ENCODE measurements around the gene DNAJA3.

Gene DNAJA3

DNA sequence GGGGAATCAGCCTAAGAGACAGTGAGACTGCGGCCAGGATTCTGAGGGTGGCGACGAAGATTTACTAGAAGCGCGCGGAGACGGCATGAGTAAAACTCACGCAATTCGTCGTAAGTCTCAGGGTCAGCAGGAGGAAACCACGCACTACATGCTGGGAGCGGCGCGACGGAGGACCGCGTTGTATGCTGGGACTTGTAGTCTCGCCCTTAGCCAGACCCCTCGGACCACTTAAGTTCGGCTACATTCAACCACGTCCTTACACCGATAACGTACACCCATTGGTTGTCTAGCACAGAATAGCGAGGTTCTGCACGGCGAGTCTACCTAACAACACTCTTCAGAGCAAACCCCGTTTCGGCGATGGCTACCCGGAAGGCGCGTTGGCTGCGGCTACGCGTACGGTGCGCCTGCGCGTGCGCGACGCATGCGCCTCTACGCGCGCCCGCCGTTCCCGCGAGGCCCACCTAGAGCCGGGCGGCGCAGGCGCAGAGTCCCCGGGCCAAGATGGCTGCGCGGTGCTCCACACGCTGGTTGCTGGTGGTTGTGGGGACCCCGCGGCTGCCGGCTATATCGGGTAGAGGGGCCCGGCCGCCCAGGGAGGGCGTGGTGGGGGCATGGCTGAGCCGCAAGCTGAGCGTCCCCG, at the start of gene DNAJA3:
DNAJA3 (plus strand) TSS at position 491 of the 643 bp plus-strand sequence; CDS start at position 505, 14 bp downstream.
- DNase-seq (ENCODE audit: low read depth): peak; percentile 91

DNA sequence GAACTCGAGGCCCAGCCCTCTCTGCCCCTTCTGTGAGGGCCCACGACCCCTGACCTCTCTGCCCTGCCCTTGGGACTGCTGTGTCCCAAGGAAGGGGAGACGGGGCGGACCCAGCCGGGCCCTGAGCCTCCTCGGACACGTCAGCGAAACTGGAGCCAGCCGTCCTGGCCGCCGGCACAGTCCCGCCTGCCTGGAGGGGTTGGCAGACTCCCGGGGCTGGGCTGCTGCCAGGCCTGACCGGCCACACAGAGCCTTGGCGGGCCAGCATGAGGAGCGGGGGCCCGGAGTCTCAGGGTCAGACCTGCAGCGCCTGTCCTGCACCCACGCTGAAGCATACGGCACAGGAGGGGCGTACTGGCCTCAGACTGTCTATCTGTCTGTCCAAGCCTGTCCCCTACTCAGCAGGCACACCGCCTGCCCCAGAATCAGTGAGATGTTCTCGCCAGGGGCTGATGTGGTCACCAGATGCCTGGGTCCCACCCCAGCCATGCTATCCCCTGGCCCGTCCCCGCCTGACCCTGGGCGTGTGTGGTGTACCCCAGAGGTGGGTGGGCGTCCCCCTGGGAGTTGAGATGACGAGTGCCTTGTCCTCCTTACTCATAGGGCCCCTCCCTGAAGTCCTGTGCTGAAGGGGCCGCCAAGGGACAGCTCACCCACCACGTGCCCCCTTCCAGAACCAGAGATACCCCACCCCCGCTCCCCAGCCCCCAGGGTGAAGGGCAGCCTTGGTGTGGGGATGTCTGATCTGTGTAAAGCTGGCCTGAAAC, 49.4 kb upstream of the DNAJA3 start:
- DNase-seq (ENCODE audit: low read depth): no peak

DNA sequence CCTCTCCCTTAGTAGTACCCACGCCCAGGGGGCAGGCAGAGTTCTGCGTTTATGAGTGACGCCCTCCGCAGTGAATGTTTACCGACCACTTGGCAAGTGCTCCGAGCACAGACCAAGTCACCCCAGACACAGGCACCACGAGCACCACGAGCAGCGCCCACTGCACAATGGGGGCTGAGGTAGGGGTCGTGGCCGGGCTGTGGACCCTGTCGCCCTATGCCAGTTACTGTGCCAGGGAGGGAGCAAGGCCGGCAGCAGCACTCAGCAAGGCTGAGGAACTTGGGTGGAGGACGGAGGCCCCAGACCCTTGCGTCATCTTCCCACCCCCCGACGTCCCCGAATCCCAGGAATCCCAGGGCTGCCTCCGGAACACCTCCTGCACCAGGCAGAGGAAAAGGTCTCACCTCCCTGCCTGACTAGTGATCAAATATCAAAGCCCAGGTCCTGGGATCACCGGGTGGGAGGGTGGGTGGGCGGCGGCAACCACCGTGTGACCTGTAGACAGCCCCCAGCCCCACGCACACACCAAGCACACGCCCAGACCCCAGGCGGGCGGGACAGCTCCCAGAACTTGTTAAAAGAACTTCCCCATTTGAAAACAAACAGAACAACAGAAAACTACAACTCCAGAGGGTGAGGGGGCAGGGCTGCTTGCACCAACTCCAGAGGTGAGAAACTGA, 48.6 kb upstream of the DNAJA3 start:
- no peak for DNase-seq (ENCODE audit: low read depth)

DNA sequence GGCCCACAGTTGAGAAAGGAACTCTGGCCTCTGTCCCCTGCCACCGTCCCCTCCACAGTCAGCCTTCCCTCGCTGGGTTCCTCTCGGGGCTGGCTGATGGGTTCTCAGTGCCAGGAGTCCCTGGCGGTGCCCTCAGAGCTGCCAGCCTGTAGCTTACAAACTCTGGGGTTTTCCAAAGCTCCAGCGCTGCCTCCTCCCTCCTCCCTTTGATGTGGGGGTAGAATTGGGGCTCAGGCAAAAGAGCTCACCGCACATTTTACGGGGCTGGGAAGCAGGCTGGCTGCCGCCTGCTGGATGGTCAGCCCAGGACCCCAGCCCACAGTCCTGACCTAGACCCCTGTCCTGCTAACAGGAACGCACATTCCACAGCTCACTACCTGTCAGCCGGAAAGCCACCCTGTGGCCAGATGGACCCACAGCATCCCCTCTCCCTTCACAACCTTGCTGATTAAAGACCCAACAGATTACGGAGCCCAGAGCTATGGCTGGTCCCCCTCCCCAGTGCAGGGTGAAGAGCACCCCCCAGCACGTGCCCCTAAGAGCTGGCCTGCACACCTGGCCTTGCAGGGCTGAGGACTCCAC, 48.0 kb upstream of the DNAJA3 start:
- no peak for DNase-seq (ENCODE audit: low read depth)

DNA sequence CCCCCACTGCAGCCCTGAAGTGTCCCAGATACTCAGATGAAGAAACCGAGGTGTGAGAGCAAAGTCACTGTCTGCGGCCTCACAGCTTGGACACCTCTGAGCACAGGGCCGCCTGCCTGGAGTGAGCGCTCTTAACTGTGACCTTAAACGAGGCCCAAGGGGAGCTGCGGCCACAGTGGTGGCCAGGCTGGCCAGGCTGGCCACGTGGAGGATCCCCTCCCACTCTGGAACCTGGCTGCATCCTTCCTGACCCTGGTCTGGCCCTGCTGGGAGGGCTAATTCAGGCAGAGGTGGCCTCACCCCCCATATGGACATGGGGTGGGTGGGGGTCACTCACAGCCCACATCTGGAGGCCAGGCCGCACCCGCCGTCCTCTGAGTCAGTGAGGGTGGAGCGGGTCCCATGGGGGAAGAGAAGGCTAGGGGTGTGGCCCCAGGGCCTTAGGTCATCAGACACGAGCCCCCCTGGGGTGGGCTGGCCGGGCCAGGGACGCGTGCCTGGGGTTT, 47.5 kb upstream of the DNAJA3 start:
- DNase-seq (ENCODE audit: low read depth): no peak

DNA sequence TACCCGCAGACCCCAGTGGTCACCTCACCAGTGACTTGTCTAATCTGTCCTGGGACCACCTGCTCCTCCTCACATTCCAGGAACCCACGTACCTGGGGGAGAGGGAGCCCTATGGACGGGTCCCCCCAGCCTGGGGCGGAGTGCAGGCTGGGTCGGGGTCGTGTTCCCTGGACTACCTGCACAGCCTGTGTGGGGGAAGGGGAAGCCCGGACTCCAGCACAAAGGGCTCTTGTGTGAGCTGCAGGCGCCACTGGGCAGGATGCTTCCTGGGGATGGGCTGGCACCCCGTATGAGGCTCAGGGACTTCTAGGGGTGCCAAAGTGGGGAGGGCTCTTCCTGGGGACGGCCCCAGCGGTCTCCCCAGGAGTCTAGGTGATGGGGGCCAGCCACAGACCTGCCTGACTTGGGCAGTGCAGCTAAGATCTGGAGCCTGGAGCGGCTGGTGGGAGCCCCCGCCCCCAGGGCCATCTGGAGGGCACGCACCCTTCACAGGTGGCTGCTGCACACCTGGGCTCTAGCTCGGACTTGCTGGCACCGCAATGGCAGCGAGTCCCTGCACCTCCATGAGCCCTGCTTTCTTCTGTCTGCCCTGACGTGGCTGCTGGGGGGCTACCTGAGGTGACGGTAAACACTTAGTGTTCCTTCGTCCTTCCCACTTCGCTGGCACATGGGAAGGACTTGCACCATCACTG, 46.5 kb upstream of the DNAJA3 start:
- no peak for DNase-seq (ENCODE audit: low read depth)

DNA sequence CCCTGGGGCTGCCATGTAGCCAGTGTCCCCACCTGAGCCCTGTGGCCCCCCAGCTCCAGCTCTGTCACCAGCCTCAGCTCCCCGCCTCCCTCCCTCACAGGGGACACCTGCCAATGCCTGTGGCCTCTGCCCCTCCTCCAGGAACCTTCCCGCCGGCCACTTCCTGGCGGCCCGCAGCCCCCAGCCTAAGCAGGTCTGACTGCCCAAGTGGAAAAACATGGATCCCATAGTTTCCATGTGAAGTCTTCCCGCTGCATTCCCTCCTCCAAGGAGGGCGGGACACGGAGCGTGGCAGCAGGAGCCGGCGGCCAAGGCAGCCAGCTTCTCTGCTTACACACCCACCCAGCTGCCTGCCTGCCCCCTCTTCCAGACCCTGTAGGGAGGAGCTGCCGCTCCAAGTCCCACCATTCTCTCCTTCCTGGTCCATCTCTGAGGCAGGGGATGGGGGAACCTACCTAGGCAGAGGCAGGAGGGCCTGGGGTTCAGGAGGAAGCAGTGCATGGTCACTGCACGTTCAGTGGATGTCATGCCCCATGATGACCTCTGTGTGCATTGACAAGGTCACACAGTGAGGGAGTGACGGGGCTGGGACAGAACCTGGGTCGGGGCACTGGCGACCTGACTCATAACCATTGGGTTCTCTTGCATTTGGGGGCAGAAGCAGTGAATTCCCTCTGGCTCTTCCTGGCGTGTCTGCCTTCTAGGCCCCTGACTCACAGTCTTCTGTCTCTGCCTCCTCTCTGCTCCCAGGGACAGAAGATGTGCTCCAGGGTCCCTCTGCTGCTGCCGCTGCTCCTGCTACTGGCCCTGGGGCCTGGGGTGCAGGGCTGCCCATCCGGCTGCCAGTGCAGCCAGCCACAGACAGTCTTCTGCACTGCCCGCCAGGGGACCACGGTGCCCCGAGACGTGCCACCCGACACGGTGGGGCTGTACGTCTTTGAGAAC, 45.3 kb upstream of the DNAJA3 start:
- no peak for DNase-seq (ENCODE audit: low read depth)

DNA sequence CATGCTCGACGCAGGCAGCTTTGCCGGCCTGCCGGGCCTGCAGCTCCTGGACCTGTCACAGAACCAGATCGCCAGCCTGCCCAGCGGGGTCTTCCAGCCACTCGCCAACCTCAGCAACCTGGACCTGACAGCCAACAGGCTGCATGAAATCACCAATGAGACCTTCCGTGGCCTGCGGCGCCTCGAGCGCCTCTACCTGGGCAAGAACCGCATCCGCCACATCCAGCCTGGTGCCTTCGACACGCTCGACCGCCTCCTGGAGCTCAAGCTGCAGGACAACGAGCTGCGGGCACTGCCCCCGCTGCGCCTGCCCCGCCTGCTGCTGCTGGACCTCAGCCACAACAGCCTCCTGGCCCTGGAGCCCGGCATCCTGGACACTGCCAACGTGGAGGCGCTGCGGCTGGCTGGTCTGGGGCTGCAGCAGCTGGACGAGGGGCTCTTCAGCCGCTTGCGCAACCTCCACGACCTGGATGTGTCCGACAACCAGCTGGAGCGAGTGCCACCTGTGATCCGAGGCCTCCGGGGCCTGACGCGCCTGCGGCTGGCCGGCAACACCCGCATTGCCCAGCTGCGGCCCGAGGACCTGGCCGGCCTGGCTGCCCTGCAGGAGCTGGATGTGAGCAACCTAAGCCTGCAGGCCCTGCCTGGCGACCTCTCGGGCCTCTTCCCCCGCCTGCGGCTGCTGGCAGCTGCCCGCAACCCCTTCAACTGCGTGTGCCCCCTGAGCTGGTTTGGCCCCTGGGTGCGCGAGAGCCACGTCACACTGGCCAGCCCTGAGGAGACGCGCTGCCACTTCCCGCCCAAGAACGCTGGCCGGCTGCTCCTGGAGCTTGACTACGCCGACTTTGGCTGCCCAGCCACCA, 44.4 kb upstream of the DNAJA3 start:
- no peak for DNase-seq (ENCODE audit: low read depth)

DNA sequence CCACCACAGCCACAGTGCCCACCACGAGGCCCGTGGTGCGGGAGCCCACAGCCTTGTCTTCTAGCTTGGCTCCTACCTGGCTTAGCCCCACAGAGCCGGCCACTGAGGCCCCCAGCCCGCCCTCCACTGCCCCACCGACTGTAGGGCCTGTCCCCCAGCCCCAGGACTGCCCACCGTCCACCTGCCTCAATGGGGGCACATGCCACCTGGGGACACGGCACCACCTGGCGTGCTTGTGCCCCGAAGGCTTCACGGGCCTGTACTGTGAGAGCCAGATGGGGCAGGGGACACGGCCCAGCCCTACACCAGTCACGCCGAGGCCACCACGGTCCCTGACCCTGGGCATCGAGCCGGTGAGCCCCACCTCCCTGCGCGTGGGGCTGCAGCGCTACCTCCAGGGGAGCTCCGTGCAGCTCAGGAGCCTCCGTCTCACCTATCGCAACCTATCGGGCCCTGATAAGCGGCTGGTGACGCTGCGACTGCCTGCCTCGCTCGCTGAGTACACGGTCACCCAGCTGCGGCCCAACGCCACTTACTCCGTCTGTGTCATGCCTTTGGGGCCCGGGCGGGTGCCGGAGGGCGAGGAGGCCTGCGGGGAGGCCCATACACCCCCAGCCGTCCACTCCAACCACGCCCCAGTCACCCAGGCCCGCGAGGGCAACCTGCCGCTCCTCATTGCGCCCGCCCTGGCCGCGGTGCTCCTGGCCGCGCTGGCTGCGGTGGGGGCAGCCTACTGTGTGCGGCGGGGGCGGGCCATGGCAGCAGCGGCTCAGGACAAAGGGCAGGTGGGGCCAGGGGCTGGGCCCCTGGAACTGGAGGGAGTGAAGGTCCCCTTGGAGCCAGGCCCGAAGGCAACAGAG, 43.5 kb upstream of the DNAJA3 start:
- DNase-seq (ENCODE audit: low read depth): no peak

DNA sequence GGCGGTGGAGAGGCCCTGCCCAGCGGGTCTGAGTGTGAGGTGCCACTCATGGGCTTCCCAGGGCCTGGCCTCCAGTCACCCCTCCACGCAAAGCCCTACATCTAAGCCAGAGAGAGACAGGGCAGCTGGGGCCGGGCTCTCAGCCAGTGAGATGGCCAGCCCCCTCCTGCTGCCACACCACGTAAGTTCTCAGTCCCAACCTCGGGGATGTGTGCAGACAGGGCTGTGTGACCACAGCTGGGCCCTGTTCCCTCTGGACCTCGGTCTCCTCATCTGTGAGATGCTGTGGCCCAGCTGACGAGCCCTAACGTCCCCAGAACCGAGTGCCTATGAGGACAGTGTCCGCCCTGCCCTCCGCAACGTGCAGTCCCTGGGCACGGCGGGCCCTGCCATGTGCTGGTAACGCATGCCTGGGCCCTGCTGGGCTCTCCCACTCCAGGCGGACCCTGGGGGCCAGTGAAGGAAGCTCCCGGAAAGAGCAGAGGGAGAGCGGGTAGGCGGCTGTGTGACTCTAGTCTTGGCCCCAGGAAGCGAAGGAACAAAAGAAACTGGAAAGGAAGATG, 42.8 kb upstream of the DNAJA3 start:
- no peak for DNase-seq (ENCODE audit: low read depth)

DNA sequence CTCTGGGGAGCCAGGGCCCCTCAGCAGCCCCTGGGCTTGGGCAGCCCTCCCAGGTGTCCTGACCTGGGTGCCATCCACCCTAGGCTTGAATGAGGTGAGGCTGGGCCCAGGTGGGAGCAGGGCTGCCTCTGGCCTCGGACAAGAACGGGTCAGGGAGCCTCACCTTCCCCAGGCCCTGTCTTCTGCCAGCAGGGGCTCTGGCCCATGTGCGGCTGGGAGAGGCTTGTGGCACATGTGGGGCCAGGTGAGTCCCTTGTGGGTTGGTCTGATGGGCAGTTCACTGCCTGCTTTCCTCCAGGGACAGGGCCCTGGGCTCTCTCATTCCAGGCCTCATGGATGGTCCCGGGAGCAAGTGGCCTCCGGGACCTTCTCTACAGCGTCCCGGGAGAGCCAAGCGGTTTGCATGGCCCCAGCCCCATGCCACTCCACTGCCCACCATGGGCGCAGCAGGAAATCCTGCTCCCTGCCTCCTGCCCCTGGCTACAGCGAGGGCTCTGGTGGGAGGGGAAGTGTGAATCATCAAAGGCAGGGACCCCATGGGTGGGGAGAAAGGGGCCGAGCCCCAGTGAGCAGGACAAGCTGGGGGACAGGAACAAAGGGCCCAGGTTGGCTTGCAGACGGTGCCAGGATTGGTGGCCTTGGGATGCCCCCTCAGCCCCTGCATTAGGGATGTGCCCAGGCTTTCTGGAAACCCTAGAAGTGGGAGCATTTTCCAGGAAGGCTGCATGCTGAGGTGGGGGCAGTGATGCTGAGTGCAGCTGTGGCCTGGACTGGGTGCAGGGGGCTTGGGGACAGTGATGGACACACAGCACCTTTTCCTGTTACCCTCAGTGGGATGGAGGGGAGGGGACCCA, 41.9 kb upstream of the DNAJA3 start:
- DNase-seq (ENCODE audit: low read depth): no peak

DNA sequence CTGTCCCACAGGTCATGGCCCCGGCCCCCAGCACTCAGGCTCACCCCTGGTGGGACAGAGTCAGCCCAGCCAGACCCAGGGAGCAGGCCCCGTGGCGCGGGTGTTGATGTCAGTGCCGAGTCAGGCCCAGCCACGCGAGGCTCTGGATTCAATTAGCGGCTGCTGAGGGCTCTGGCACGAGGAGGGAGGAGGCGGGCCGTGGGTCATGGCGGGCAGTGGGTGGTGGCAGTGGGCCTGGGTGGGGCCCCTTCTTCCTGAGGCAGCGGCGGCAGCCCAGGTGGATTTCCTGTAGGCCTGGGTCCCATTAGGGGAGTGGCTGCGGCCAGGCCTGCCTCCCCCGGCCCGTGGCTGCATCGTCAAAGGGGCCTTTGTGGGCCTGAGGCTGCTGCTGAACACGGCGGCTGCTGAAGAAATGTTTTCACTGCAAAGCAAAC, 41.1 kb upstream of the DNAJA3 start:
- DNase-seq (ENCODE audit: low read depth): no peak

DNA sequence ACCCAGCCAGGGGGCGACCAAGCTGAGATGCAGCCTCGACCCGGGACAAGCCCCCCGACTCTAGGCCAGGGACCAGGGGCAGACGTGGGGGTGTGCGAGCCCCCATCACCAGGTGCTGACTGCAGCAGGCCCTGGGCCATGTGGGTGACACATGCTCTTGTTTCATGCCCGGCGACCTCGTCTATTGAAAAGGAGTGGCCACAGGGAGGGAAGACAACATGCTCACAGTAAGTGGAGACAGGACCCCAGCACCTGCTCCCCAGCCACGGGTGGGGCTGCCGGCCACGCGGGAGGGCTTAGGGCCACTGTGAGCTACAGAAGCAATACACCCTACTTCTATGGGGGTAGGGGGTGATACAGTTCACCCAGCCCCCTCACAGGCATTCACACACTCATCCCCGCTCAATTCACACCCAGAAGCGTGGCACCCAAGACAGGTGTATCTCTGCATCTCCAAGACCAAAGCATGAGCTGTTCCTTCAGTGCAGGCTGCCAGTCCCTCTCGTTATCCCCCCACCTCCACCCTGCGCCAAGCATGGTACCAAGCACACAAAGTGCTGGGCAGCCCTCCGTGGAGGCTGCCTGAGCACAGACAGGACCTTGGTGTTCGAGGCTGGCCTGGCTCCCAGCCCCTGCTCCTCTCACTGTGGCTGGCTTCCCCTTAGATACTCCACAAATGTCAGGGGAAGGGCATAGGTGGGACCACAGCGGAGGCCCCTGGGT, 40.4 kb upstream of the DNAJA3 start:
- DNase-seq (ENCODE audit: low read depth): no peak

DNA sequence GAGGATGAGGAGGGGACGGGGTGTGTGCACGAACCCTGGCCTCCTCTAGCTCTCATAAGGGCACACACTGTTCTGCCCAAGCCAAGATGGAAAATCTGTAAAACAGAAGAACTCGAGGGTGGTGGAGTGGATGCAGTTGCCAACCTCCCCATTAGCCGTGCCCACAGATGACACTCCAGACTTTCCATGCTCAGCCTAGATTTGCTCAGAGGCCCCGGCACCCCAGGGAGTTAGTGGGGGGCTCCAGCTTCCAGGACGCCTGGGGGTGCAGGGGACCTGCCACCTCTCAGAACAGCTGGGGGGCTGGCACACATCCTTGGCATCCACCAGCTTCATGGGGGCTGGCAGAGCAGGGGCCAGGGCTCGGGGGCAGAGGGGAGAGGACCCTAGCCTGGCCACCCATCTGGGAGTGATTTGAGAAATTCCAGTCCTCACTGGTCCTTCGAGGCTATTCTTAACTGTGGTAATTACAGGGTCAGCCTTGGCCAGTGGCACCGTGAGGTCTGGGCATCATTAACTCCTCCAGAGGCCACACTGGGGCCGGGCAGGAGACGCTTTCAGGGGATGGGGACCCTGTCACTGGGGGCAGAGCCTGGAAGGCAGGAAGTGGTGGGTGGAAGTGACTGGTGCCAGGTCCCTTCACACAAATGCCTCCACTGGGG, 39.7 kb upstream of the DNAJA3 start:
- no peak for DNase-seq (ENCODE audit: low read depth)

DNA sequence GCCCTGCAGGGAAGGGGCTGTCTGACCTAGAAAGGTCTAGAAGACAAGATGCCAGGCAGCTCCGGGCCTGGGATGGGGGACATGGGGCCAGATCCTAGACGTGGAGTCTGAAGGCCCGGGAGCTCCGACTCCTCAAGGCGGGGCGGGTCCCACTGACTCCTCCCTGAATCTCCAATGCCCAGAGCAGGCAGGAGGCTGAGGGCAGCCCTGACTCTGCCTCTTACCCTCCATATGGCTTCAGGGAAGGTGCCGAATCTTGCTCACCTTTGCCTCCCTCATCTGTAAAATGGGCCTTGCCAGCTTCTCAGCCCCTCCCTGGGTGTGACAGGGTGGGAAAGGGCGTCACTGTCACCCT, 39.2 kb upstream of the DNAJA3 start:
- DNase-seq (ENCODE audit: low read depth): no peak

DNA sequence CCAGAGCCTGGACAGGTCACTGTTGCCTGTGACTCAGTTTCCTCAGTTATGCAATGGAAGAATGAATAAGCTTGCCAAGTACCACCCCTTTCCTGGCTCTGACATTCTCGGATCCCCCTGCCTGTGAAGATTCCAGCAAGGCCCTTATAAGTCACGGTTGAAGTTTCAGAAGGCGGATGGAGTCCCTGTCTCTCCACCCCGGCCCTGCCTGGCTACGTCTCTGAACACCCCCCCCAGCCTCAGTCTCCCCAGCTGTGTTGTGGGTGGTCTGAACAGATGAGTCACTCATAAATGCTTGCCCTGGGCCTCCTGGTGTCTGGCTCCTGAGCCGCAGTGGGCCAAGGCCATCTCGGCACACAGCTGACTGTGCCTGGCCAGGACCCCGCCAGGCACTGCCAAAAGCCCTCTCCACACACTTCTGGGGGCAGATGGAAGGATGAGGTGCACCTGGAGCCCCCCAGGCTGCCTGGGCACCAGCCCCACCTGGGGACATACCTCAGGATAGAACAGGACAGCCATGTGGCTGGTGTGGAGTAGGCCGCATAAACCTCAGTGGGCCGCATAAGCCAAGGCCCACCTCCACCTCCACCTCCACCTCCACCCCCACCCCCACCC, 38.6 kb upstream of the DNAJA3 start:
- DNase-seq (ENCODE audit: low read depth): no peak

Measured in stimulated activated CD8-positive, alpha-beta memory T cell treated with anti-CD3 and anti-CD28 coated beads, Interleukin-4, amount 100 ng/mL, for 24 hours (primary cell).